Right cardiac atrium (tissue), 5 donors: ENCODE measurements around the gene WDCP. TPM values are rescaled to one million over a fixed set of nuclear protein-coding genes. Genes with fewer than 3 reads are reported as not detected.

Experiments
- polyA plus RNA-seq: library from polyadenylated mRNA; stranded (reverse); fragments of 200-250 nt; gene quantifications from one replicate; pipeline ENCODE4 v1.2.3, GENCODE V29; 2013
- total RNA-seq, 4 donors: library from RNA; stranded (reverse); fragmentation: NEBNext Ultra II Directional; extraction: Animal tissue kit (Norgen Biotek cat#: 25700); gene quantifications; one replicate each; pipeline ENCODE4 v1.2.1, GENCODE V29; 2021
- donor health status: healthy with polysubstance abuse.
- donor health status: DM: no; HTN: yes; CAD: no.
- donor health status: DM: no; HTN: no; CAD: no.
- donor health status: DM: no; HTN: yes; CAD: no; lungs with severe emphysema.
- donor health status: DM: yes; HTN: yes; CAD: no.

Gene WDCP
- total and polyA plus RNA-seq, 5 donors, result 2.1 to 7.3 (median 5.9) TPM

Other genes with a start within 250 kb of the WDCP start
- 10 to 100 TPM in 2 of 4 donors, 1 to 10 TPM in 2; 9.3 to 15.1 (median 10.3) TPM for gene ATAD2B, start 120.3 kb downstream of the WDCP start, total RNA-seq
- gene ATAD2B, start 120.3 kb downstream of the WDCP start, polyA plus RNA-seq, result 2.8 TPM
- gene UBXN2A, start 106.9 kb downstream of the WDCP start, total RNA-seq, result 10 to 100 TPM; 23.0 to 27.3 (median 25.0) TPM
- gene UBXN2A, start 106.9 kb downstream of the WDCP start, polyA plus RNA-seq, result 14.7 TPM
- gene MFSD2B, start 37.3 kb downstream of the WDCP start, total RNA-seq, result under 1 TPM in 2 of 4 donors, not detected in 2; 0.19 to 0.51 TPM
- gene MFSD2B, start 37.3 kb downstream of the WDCP start, polyA plus RNA-seq, result 0.18 TPM
- 1 to 10 TPM; 2.7 to 5.1 (median 4.2) TPM for gene FKBP1B, start 2.4 kb upstream of the WDCP start, total RNA-seq
- 4.3 TPM for gene FKBP1B, start 2.4 kb upstream of the WDCP start, polyA plus RNA-seq
- 10 to 100 TPM; 54.7 to 59.2 (median 58.3) TPM for gene SF3B6, start 28.9 kb upstream of the WDCP start, total RNA-seq
- 101 TPM for gene SF3B6, start 28.9 kb upstream of the WDCP start, polyA plus RNA-seq
- gene TP53I3, start 37.4 kb upstream of the WDCP start, total RNA-seq, result 1 to 10 TPM; 6.0 to 9.7 (median 7.3) TPM
- 13.1 TPM for gene TP53I3, start 37.4 kb upstream of the WDCP start, polyA plus RNA-seq
- 1 to 10 TPM in 2 of 4 donors, under 1 TPM in 1, not detected in 1; 0.83 to 1.7 (median 1.3) TPM for gene PFN4, start 75.9 kb upstream of the WDCP start, total RNA-seq
- 2.8 TPM for gene PFN4, start 75.9 kb upstream of the WDCP start, polyA plus RNA-seq
- 10 to 100 TPM; 50.1 to 69.0 (median 58.9) TPM for gene FAM228B, start 76.1 kb upstream of the WDCP start, total RNA-seq
- gene FAM228B, start 76.1 kb upstream of the WDCP start, polyA plus RNA-seq, result 37.9 TPM
- gene FAM228A, start 127.7 kb upstream of the WDCP start, total RNA-seq, result 1 to 10 TPM in 3 of 4 donors, under 1 TPM in 1; 0.62 to 5.1 (median 2.0) TPM
- 1.5 TPM for gene FAM228A, start 127.7 kb upstream of the WDCP start, polyA plus RNA-seq